ENCODE measurements around the gene GAMT.

DNA sequence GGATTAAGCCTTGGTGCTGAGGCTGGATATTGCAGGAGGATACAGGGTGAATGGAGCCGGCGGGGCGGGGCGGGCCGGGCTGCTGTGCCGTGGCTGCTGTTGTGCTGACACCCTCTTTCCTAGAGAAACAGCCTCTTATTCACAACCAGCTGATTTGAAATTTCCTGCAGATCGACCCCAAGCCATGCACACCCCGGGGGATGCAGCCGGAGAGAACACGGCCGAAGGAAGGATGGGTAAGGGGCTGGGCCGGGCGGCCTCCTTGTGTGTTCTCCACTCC is 17.1 kb upstream of the GAMT start:
- TF ChIP-seq POLR2A (IDR thresholded peaks at IDR 0.05) = no peak
- TF ChIP-seq, protein P1, sequence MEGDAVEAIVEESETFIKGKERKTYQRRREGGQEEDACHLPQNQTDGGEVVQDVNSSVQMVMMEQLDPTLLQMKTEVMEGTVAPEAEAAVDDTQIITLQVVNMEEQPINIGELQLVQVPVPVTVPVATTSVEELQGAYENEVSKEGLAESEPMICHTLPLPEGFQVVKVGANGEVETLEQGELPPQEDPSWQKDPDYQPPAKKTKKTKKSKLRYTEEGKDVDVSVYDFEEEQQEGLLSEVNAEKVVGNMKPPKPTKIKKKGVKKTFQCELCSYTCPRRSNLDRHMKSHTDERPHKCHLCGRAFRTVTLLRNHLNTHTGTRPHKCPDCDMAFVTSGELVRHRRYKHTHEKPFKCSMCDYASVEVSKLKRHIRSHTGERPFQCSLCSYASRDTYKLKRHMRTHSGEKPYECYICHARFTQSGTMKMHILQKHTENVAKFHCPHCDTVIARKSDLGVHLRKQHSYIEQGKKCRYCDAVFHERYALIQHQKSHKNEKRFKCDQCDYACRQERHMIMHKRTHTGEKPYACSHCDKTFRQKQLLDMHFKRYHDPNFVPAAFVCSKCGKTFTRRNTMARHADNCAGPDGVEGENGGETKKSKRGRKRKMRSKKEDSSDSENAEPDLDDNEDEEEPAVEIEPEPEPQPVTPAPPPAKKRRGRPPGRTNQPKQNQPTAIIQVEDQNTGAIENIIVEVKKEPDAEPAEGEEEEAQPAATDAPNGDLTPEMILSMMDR (IDR thresholded peaks at IDR 0.05) = no peak
